ENCODE data around the gene DDX53. TPM values are rescaled to one million over a fixed set of nuclear protein-coding genes. Genes with fewer than 3 reads are reported as not detected.

The DDX53 gene
- total RNA-seq, 2 donors from 2014 or later, result not detected

DNA sequence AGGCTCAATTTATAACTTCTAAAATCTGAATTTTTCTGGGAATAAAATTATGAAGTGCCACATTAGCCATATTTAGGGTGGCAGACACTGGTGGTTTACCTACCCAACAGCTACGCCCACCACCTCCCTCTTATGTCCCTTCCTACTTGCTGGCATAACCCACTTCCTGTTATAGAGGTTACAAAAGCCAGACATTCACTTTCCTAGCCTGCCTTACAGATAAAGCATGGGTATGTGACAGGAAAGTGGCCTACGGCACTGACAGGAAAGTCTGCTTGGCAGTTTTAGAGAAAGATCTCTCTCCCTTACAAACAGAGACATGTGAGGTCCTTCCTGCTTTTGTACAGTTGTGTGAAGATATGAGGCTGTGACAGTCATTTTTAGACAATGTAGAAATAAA is 12.4 kb downstream of the DDX53 start:
- Histone ChIP-seq H3K27ac (no peak overlapping the region), H3K4me1 (ENCODE audit: control insufficient read depth in 1 of 2, low read depth in 2 of 2) (no peaks in the 10 kb centered on the region), H3K9me3 (no peaks in the 10 kb centered on the region), H3K4me3 (no peak overlapping the region), H3K36me3 (no peaks in the 10 kb centered on the region), H3K27me3 (replicated peaks; ENCODE audit: insufficient read depth) (no peaks in the 10 kb centered on the region)
- ATAC-seq (ENCODE audit: insufficient number of reproducible peaks, low FRiP score, low read depth) (no peak), DNase-seq (ENCODE audit: low spot score) (no peak)
- TF ChIP-seq CTCF (IDR thresholded peaks at IDR 0.05), result no peak

DNA sequence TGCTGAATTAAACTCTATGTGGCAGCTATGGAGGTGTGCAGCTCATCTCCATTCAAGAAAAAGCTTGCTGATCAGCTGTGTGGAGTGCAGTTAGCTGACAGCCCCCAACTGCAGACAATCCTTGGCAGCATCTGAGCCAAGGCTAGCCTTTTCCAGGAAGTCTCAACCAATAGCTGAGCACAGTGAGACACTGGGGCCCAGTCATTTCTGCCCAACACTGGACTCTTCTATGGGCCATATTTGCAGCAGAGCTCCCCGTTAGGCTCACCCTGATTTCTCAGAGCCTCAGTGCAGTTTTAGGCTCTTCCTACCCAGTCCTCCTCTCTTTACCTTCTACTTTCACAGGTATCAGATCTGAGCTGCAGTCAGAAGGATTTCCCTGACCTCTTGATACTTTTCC is 12.9 kb downstream of the DDX53 start:
- H3K27me3 ChIP-seq (replicated peaks; ENCODE audit: insufficient read depth), result no peaks in the 10 kb centered on the region
- no peaks in the 10 kb centered on the region for H3K9me3 ChIP-seq
- H3K27ac ChIP-seq, result no peak overlapping the region
- no peak for DNase-seq (ENCODE audit: low spot score)
- H3K36me3 ChIP-seq, result no peaks in the 10 kb centered on the region
- H3K4me1 ChIP-seq (ENCODE audit: control insufficient read depth in 1 of 2, low read depth in 2 of 2), result no peaks in the 10 kb centered on the region
- TF ChIP-seq CTCF (IDR thresholded peaks at IDR 0.05), result no peak
- no peak overlapping the region for H3K4me3 ChIP-seq
- no peak for ATAC-seq (ENCODE audit: insufficient number of reproducible peaks, low FRiP score, low read depth)

DNA sequence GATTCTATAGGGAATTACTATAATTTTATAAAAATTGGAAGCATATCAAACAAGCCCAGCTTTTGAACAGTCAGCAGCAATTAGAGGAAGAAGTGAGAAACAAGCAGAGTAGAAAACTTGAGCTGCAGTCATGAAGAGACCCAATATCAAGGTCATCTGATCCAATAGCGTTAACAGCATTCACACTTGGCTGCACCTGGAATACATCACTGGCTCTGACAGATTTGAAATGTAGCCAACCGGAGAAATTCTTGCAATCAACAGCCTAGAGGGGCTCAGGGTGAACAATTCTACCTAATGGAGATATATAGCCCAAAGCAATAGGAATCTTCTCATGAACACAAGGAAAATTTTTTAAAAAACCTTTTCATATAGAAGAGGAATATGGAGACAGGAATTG is 13.6 kb downstream of the DDX53 start:
- ATAC-seq (ENCODE audit: insufficient number of reproducible peaks, low FRiP score, low read depth), result no peak
- no peak overlapping the region for H3K4me3 ChIP-seq
- no peaks in the 10 kb centered on the region for H3K9me3 ChIP-seq
- TF ChIP-seq CTCF (IDR thresholded peaks at IDR 0.05), result no peak
- H3K4me1 ChIP-seq (ENCODE audit: control insufficient read depth in 1 of 2, low read depth in 2 of 2), result no peaks in the 10 kb centered on the region
- H3K27ac ChIP-seq, result no peak overlapping the region
- no peaks in the 10 kb centered on the region for H3K36me3 ChIP-seq
- no peaks in the 10 kb centered on the region for H3K27me3 ChIP-seq (replicated peaks; ENCODE audit: insufficient read depth)
- no peak for DNase-seq (ENCODE audit: low spot score)

- H3K36me3 ChIP-seq, result no peaks in the 10 kb centered on the region
- DNase-seq (ENCODE audit: low spot score), result no peak
- H3K4me1 ChIP-seq (ENCODE audit: control insufficient read depth in 1 of 2, low read depth in 2 of 2), result no peaks in the 10 kb centered on the region
- no peaks in the 10 kb centered on the region for H3K27me3 ChIP-seq (replicated peaks; ENCODE audit: insufficient read depth)
- ATAC-seq (ENCODE audit: insufficient number of reproducible peaks, low FRiP score, low read depth), result no peak
- TF ChIP-seq CTCF (IDR thresholded peaks at IDR 0.05), result no peak
- no peak overlapping the region for H3K4me3 ChIP-seq
- H3K27ac ChIP-seq, result no peak overlapping the region
- H3K9me3 ChIP-seq, result no peaks in the 10 kb centered on the region
Measured at GRCh38 chrX:23031600-23031999, 31.8 kb downstream of the DDX53 start.

DNA sequence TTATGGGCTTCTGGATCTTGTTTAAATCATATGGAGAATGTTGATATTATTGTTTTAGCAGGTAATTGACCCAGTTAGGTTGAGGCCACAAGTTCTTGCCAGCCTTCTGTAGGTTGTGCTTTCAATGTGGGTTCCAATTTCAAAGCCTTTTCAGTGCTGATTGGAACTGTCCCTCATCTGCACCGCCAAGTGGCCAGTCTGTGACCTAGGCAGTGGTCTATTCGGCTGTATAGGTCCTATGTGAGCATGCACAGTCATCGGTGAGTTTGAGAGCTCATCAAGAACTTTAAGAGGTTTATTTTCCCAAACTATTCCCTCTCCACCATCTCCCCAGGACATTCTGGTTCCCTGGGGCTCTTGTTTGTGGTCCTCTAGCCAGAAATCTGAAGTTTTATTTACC is 35.7 kb downstream of the DDX53 start:
- ATAC-seq (ENCODE audit: insufficient number of reproducible peaks, low FRiP score, low read depth), result no peak
- no peak for DNase-seq (ENCODE audit: low spot score)
- H3K36me3 ChIP-seq, result no peaks in the 10 kb centered on the region
- no peak overlapping the region for H3K4me3 ChIP-seq
- no peaks in the 10 kb centered on the region for H3K27me3 ChIP-seq (replicated peaks; ENCODE audit: insufficient read depth)
- no peaks in the 10 kb centered on the region for H3K9me3 ChIP-seq
- TF ChIP-seq CTCF (IDR thresholded peaks at IDR 0.05), result no peak
- H3K4me1 ChIP-seq (ENCODE audit: control insufficient read depth in 1 of 2, low read depth in 2 of 2), result no peaks in the 10 kb centered on the region
- H3K27ac ChIP-seq, result no peak overlapping the region

All from thoracic aorta (tissue), 2 donors.